Gastrocnemius medialis (tissue), 4 donors: ENCODE data around the gene MAN1C1. TPM values are rescaled to one million over a fixed set of nuclear protein-coding genes. Genes with fewer than 3 reads are reported as not detected.

ENCODE experiments used
- ATAC-seq, 2 donors: fragments of 150-250 bp; one replicate each; pipeline ENCODE4 v1.9.1; 2016
- DNase-seq, 2 donors: peaks; one replicate each; pipeline ENCODE4 v3.0.0-alpha.2; 2019
- H3K27ac ChIP-seq, 4 donors: fragments of 200-600 bp; sonication (generic); 1 replicate in 1 of 4; 2 replicates in 3 of 4; pipeline ENCODE4 v1.5.1; 2016 to 2018; ENCODE audit warnings: mild to moderate bottlenecking in 2 of 4, moderate library complexity in 1 of 4
- H3K27me3 ChIP-seq, 3 donors: fragments of 200-600 bp; sonication (generic) in 2 of 3; 1 replicate in 1 of 3; 2 replicates in 2 of 3; pipeline versions ENCODE4 v1.5.1 to v1.6.0; 2016 to 2019; ENCODE audit warnings: mild to moderate bottlenecking in 1 of 3, moderate library complexity in 1 of 3
- H3K36me3 ChIP-seq, 2 donors: fragments of 200-600 bp; sonication (generic) in 1 of 2; one replicate each; pipeline ENCODE4 v1.5.1; 2017 to 2018
- H3K4me1 ChIP-seq, 2 donors: fragments of 200-600 bp; sonication (generic) in 1 of 2; one replicate each; pipeline ENCODE4 v1.5.1; 2016 to 2017; ENCODE audit warnings: mild to moderate bottlenecking in 2 of 2
- H3K4me3 ChIP-seq, 4 donors: fragments of 200-600 bp; sonication (generic) in 3 of 4; 1 replicate in 1 of 4; 2 replicates in 3 of 4; pipeline ENCODE4 v1.5.1; 2016 to 2019; ENCODE audit warnings: mild to moderate bottlenecking in 2 of 4
- H3K9me3 ChIP-seq, 3 donors: fragments of 200-600 bp; sonication (generic) in 2 of 3; 1 replicate in 1 of 3; 2 replicates in 2 of 3; pipeline ENCODE4 v1.5.1; 2016 to 2019
- POLR2A ChIP-seq, 2 donors: fragments of 450-650 bp; IDR thresholded peaks; one replicate each; pipeline ENCODE4 v1.6.1; 2017; ENCODE audit warnings: antibody characterized with exemption in 2 of 2, mild to moderate bottlenecking in 2 of 2, moderate library complexity in 2 of 2
- in situ Hi-C, 4 donors: fragments of 200-750 bp; cut with MboI; loops; one replicate each; pipeline versions ENCODE4 v1.15.0 to v1.8.0; 2017; ENCODE audit warnings: low sequenced_read_pairs in 4 of 4
- intact Hi-C: fragments of 100-400 bp; cut with DNase I; formaldehyde crosslinking; loops from one replicate; pipeline ENCODE4 v1.15.1; 2023; ENCODE audit warnings: low total_unique reads
- total RNA-seq, 4 donors: library from RNA; depleted of rRNA; stranded (reverse); fragments of >200 nt; gene quantifications; one replicate each; pipeline versions ENCODE4 v1.1.0 to v1.2.3, GENCODE V29; 2016
- TF ChIP-seq, protein P1 (sequence below), 5 experiments: fragments of 450-650 bp in 3 of 5; fragments of 200-600 bp in 2 of 5; sonication (generic) in 2 of 5; IDR thresholded peaks in 4 of 5; conservative IDR thresholded peaks in 1 of 5; 1 replicate in 4 of 5; 2 replicates in 1 of 5; pipeline ENCODE4 v1.5.1; 2016 to 2019; ENCODE audit warnings: antibody characterized with exemption in 5 of 5, mild to moderate bottlenecking in 3 of 5, moderate library complexity in 3 of 5

MAN1C1 gene
- total RNA-seq, 4 donors from 2014 or later, result 2.0 to 4.4 (median 2.5) TPM

DNA sequence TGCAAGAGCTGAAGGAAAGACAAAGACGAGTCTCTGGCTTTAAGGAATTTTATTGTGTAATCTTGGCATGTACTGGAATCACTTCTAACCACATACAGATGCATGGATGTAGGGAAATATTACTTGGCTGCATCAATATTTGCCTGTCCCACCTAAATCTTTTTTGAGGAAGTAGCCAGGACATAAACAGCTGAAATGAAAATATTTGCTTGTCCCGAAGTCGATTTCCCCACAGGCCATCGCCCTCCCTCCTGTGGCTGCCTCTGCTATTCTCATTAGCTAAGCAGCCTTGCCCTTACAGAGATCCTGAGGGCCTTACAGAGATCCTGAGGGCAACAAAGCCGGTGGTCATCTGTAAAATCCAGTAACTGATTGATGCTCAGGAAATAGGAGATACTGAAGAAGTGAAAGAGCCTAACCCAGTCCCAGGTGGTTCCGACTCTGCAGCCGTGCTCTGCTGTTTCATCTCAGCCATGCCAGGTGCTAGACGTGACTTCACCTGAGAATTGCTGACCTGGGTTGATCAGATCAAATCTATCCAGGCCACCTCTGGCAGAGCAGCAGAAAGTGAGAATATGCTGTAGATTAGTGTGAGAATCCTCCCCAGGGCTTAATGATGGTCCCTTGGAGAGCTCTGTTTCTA, 25.5 kb downstream of the MAN1C1 start:
- intact Hi-C loops (no loop called here), in situ Hi-C loops (no loop called here)
- peak overlapping the region; percentile 31 to 44 (median 39) for H3K27ac ChIP-seq
- no peaks in the 10 kb centered on the region for H3K9me3 ChIP-seq
- H3K27me3 ChIP-seq, result no peaks in the 10 kb centered on the region
- H3K4me3 ChIP-seq, result no peak overlapping the region
- TF ChIP-seq, protein P1, sequence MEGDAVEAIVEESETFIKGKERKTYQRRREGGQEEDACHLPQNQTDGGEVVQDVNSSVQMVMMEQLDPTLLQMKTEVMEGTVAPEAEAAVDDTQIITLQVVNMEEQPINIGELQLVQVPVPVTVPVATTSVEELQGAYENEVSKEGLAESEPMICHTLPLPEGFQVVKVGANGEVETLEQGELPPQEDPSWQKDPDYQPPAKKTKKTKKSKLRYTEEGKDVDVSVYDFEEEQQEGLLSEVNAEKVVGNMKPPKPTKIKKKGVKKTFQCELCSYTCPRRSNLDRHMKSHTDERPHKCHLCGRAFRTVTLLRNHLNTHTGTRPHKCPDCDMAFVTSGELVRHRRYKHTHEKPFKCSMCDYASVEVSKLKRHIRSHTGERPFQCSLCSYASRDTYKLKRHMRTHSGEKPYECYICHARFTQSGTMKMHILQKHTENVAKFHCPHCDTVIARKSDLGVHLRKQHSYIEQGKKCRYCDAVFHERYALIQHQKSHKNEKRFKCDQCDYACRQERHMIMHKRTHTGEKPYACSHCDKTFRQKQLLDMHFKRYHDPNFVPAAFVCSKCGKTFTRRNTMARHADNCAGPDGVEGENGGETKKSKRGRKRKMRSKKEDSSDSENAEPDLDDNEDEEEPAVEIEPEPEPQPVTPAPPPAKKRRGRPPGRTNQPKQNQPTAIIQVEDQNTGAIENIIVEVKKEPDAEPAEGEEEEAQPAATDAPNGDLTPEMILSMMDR (IDR thresholded peaks at IDR 0.05 in 4 of 5, conservative IDR thresholded peaks at IDR 0.05 in 1 of 5), result no peak
- no peak for TF ChIP-seq POLR2A (IDR thresholded peaks at IDR 0.05)
- H3K36me3 ChIP-seq, result no peaks in the 10 kb centered on the region
- peaks cover 10 to 14% of the 10 kb centered on the region in 2 donors for H3K4me1 ChIP-seq
- ATAC-seq, result peak; percentile 39 to 53
- DNase-seq, result no peak

DNA sequence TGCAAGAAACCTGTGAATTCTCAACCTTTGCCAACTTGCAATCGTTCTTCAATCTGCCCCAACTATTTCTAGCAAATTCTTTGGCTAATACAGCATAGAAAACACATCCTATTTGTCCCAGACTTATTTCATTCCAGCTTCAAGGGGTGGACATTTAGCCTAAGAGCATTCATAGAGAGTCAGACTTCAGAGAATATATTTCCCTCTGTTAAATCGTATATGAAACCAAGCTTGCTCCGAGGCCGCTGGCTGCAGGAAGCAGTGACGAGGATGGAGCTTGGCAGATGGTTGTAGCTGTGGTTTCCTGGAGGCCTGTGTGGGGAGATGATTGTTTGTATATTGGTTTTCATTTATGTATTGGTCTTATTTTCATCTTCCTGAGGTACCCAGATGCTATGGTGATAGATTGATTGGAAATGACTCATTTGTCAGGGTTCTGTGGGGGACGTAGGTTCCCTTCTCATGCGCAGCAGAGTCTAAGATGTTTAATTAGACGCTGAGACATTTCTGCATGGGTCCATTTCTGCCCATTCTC, 26.1 kb downstream of the MAN1C1 start:
- peak overlapping the region; percentile 31 to 44 (median 39) for H3K27ac ChIP-seq
- H3K4me3 ChIP-seq, result no peak overlapping the region
- TF ChIP-seq, protein P1 (IDR thresholded peaks at IDR 0.05 in 4 of 5, conservative IDR thresholded peaks at IDR 0.05 in 1 of 5), result no peak
- TF ChIP-seq POLR2A (IDR thresholded peaks at IDR 0.05), result no peak
- peaks cover 10 to 14% of the 10 kb centered on the region in 2 donors for H3K4me1 ChIP-seq
- peak in 1 of 2 donors; percentile 36 for ATAC-seq
- in situ Hi-C loops (no loop called here), intact Hi-C loops (no loop called here)
- H3K36me3 ChIP-seq, result no peaks in the 10 kb centered on the region
- no peaks in the 10 kb centered on the region for H3K27me3 ChIP-seq
- no peak for DNase-seq
- H3K9me3 ChIP-seq, result no peaks in the 10 kb centered on the region

DNA sequence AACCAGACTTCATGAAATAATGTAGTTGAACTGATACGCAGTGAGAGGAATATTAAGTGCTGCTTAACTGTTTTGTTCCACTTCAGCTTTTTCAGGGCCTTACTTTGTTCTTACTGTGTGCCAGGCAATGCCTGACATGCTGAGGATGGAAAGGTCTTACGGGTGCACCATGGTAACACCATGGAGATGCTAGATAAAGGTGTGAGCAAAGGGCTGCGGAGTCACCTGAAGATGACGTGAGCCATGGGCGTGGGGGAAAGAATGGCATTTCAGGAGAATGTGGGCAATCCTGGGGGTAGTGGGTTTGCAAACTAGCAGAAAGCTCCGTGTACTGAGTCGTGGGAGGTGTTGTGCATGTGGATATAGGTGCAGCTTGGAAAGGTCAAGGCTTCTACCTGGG, 27.3 kb downstream of the MAN1C1 start:
- H3K9me3 ChIP-seq, result no peaks in the 10 kb centered on the region
- no peaks in the 10 kb centered on the region for H3K36me3 ChIP-seq
- DNase-seq (no peak), ATAC-seq (no peak)
- in situ Hi-C loops, result no loop called here
- H3K4me3 ChIP-seq, result no peak overlapping the region
- peaks cover 12 to 19% of the 10 kb centered on the region in 2 donors for H3K4me1 ChIP-seq
- intact Hi-C loops, result no loop called here
- H3K27me3 ChIP-seq, result no peaks in the 10 kb centered on the region
- no peak overlapping the region for H3K27ac ChIP-seq
- TF ChIP-seq, protein P1 (IDR thresholded peaks at IDR 0.05 in 4 of 5, conservative IDR thresholded peaks at IDR 0.05 in 1 of 5), result no peak
- TF ChIP-seq POLR2A (IDR thresholded peaks at IDR 0.05), result no peak

DNA sequence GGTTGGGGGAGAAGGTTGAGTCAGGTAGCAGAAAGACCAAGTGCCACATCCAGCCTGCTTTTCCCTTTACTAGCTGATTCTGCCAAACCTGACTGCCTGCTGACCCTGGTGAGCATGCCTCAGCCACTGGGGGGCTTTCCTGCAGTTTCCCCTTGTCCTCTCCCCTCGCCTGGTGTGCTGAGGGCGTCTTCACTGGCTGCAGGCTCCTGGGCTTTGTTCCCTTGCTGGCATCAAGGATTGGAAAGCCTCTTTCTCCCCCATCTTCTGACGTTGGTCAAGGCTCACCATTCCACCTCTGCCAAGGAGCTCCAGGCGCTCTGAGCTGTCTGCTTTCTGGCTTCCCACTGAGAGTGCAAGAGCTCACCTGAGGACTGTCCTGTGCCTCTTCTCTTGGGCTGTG, 28.4 kb downstream of the MAN1C1 start:
- in situ Hi-C loops, result no loop called here
- Histone ChIP-seq H3K27me3 (no peaks in the 10 kb centered on the region), H3K4me1 (peaks cover 14 to 25% of the 10 kb centered on the region in 2 donors), H3K9me3 (no peaks in the 10 kb centered on the region), H3K4me3 (no peak overlapping the region), H3K27ac (no peak overlapping the region), H3K36me3 (no peaks in the 10 kb centered on the region)
- TF ChIP-seq, protein P1 (IDR thresholded peaks at IDR 0.05 in 4 of 5, conservative IDR thresholded peaks at IDR 0.05 in 1 of 5), result no peak
- TF ChIP-seq POLR2A (IDR thresholded peaks at IDR 0.05), result no peak
- intact Hi-C loops, result loop anchor here (1.0 kb wide), 1 partner anchor 43 kb away; no protein-coding TSS in a partner anchor
- no peak for DNase-seq
- no peak for ATAC-seq
